ENCODE results near the gene SAMD13.

SAMD13 gene

DNA sequence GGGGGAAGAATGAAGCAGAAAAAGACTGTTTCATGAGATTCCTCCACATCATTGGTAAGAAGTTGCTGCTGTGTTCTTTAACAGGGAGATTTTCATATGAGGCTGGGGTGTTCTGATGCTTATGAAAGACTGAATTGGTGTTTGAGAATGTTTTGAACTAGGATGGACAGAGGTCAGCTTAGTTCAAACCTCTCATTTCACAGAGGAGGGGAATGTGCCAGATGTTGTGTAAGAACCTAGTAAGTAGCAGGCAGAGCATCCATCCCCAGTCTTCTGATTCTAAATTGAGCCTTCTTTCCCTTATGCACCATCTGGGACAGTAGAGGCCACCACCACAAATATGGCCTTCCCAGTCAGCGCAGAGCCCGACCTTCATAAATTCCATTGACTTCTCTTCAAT is 43.7 kb downstream of the SAMD13 start:
- DNase-seq (ENCODE audit: low read depth in 3 of 3) = no peak

DNA sequence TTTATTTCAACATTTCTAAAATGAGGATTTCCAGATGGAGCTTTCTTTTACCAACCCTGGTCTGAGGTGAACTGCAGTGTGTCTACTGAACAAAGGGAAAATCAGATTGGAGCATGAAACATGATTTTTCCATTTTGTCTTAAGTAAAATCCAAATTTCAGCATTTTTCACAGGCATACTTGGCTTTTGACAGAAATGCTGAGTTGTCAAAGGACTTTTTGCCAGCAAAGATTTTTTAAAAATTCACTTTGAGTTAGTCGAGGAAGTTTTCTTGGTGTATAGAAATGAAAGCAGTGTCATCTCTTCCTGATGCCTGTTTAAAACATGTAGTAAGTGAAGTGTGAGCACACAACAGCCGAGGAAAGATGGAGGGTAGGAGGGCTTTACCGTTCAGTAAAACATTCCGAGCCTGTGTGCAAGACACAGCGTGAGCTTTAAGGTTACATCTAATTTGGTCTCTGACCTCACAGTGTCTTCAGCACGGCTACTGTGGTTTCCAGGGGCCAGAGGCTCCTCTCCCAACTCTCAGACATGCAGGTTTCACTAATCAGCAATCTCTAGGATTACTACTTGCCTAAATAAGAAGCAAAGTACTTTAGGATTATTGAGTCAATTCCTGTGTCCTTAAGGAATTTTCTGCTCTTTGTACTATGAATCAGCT is 45.9 kb downstream of the SAMD13 start:
- DNase-seq (ENCODE audit: low read depth in 3 of 3) = no peak

DNA sequence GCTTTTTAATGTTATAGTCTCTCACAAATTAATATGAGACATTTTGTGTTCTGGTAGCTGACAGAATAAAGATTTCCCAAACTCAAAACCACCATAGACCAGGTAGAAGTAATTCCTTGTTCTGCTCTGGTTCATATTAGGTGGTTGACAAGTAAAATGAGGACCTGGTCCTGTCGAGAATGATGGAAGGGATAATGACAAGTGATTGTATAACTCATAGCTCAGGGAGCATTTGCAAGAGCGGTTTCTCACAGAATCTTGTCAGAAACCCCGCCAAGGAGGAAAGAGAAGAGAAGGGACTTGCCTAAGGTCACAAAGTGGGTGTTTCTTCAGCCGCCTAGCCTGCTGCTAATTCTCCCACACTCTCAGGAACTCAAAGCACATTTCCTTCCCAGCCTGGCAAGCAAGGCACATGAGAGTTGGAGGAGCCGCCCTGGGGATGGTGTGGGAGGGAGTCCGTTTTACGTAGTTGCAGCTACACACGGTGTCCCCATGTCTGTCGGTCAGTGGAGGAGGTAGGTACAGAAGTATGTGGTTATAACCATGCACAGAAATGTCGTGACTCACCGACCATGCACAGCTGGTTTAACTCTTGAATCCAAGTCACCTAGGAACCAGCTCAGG is 46.5 kb downstream of the SAMD13 start:
- DNase-seq (ENCODE audit: low read depth in 3 of 3) = no peak

DNA sequence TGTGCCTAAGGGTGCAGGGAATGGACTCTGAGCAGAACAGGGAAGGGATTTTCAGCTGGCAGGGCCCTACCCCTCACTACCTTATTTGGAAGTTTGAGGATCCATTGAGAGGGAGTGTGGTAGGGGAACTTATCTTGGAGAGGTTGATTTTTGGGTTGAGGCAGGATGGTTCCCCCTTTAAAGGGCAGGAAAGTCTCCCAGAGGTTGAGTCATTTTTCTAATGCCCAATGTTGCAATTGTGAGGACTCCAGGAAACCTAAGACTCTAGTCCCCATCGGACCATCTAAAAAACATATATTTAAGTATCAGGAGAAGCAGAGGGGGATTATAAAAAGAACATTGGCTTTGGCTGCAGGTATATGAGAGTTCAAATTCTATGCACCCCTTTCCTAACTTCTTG is 47.3 kb downstream of the SAMD13 start:
- no peak for DNase-seq (ENCODE audit: low read depth in 3 of 3)

DNA sequence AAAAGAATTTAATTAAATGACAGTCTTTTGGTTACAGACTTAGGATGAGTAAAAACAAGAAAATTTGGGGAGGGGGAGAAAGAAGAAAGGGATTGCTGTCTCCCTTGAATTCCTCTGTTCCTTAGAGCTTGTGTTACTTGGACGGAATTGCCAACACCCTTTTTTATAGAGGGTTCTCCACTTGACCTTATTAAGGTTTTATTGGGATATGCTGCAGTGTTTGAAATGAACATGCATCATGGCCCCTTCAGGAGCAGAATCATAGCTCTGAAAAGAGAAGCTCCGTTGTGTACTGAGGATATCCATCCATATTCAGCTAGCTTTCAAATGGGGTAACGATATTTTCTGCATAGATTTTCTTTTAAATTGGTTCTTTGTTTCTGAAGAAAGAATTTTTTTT is 48.6 kb downstream of the SAMD13 start:
- no peak for DNase-seq (ENCODE audit: low read depth in 3 of 3)

DNA sequence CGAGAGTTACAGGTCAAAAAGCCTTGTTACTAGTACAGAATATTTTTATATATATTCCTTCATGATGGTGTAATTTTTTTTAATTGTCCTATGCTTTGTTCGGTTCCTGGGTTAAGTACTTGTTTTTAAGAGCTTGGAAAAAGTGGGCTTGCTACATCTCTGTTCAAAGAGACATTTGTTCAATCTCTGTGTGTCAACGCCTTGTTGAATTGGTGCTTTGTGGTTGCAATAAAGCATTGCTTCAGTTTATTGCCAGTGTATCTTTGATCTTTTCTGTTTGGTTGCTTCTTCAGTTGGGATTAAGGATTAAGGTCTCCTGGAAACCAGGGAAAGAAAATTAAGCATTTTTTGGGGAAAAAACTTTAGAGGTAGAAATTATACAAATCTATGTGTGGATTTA is 49.0 kb downstream of the SAMD13 start:
- no peak for DNase-seq (ENCODE audit: low read depth in 3 of 3)

DNA sequence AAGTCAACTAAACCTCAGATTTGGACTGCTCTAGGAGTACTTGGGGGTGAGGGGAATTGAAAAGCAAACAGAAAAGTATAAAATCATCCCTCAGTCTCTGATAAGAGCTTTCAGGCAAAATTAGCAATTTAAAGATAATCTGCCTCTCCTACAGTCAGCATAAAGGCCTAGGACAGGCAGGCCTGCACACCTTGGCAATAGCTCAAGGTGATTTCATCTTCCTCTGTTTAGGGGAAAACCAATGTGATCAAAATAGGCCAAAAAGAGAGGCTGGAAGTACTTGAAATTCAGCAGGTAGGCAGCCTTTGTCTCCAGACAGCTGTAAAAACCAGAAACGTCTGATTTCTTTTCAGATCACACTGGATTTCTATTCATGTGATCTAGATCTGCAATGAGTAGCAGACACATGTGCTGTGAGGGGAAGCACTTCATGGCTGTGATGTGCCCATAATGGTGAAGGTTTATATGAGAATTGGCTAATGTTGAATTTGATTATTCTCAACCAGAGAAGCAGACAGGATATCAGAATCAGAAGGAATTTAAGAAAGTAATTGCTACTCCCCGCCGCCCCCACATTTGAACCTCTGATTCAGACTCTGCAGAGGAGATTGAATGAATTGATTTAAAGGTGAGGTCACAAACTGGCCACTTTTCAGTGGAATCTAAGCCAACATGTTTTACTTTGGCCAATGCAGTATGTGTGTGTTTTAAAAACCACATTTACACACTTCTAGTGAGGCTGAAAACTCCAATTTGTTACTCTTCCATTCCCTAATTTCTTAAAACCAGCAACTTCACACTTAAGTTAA is 51.0 kb downstream of the SAMD13 start:
- DNase-seq (ENCODE audit: low read depth in 3 of 3) = no peak

DNA sequence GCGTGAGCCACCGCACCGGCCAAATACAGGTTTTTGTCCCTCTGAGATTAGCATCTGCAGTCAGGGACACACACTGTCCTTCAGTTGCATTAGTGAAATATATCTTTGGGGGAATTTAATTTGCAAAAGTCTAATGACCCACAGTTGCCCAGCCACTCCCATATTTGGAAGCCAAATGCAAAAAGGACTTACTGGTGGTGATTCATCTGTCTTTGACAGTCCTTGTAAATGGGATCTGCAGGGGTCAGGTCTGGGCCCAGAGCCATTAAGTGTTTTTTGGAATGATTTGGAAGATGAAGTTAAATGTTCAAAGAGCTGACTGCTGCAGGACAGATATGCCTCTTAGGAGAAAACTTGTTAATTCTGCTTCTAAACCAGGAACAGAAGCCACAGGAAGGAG is 52.2 kb downstream of the SAMD13 start:
- no peak for DNase-seq (ENCODE audit: low read depth in 3 of 3)

DNA sequence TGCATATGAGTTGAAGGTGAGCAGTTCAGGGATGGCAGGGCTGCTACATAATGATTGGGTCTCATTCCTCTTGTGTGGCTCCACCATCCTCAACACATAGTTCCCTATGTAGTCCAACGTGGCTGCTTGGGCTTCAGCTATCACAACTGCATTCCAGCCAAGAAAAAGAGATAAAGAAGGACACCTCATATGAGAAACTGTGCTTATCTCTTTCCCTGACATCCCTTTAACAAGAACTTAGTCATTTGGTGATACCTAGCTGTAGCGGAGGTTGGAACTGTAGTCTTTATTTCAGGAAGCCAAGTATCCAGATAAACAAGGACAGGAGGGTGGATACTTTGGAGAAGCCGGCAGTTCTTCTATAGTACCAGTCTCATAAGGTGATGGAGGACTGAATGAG is 54.0 kb downstream of the SAMD13 start:
- DNase-seq (ENCODE audit: low read depth in 3 of 3) = no peak

DNA sequence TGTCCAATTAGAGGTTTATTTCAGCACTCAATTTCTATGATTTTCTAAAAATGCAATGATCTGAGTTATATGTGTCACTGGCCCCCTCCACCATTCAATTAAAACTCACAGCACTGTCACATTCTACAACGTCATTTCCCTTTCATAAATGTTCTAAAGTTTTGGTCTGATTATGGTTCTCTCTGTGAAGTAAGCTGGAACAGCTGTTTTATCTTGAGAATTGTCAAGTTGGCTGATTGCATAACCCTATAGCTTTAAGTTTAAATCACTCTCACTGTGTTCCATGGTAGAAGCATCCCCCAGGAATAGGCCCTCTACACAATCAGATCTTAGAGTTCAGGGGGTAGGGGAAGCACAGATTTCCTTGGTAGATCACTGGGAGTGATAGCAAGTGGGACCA is 55.4 kb downstream of the SAMD13 start:
- no peak for DNase-seq (ENCODE audit: low read depth in 3 of 3)

DNA sequence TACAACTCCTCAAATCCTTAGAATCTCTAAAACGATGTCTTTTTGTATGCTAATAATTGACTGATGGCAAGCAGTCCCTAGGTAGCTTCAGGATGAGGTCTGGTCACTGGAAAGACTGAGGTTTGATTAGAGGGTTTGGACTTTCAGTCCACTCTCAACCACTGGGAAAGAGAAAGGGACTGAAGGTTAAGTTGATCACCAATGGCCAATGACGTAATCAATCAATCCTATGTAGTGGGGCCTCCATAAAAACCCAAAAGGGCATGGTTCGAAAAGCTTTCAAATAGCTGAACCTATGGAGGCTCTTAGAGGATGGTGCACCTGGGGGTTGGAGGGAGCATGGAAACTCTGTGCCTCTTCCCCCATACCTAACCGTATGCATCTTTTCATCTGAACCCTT is 57.2 kb downstream of the SAMD13 start:
- DNase-seq (ENCODE audit: low read depth in 3 of 3) = no peak

DNA sequence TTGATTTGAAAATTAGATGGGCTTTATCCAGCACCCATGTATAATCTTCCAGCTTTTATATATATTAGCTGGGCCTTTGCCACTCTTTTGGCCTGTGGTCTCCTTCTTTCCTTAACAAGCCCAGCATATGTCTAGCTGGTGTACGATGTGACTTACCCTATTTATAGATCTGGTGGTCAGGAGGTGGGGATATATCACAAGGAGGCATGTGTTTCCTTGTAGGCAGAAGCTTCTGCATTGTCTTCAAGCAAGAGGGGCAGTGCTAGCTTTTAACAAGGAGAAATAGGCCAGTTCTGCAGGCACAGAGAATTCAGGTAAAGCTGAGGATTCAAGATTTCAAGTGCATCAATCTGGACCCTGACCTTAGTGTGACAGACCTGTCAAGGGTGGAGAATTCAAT is 58.8 kb downstream of the SAMD13 start:
- no peak for DNase-seq (ENCODE audit: low read depth in 3 of 3)

DNA sequence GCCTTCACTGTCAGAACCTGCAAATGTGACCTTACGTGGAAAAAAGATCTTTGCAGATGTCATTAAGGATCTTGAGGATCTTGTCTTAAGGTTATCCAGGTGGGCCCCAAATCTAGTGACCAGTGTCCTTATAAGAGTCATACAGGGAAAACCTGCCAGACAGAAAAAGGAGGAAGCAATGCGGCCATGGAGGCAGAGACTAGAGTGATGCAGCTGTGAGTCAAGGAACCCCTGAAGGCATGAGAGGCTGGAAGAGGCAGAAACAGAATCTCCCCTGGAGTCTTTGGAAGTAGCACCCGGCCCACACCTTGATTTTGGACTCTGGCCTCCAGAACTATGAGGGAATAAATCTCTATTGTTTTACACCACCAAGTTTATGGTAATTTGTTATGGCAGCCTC is 60.3 kb downstream of the SAMD13 start:
- DNase-seq (ENCODE audit: low read depth in 3 of 3) = no peak

DNA sequence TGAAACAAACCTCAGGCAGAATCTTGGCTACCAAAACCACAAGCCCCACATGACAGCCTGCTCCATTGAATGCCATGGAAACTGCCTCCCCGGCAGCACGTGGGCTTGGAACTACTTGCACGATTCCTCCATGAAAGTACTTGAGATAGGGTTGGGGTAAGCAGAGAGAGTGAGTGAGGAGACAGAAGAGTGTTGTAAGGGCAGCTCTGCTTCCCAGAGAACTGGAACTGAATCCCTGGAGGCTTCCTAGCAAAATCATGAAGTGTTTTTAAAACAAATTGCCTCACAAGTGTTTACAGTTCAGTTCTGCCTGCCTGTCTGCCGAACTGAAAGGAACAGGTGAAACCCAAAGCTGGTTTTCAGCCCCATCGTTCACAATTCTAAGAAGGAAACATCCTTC is 61.5 kb downstream of the SAMD13 start:
- no peak for DNase-seq (ENCODE audit: low read depth in 3 of 3)

DNA sequence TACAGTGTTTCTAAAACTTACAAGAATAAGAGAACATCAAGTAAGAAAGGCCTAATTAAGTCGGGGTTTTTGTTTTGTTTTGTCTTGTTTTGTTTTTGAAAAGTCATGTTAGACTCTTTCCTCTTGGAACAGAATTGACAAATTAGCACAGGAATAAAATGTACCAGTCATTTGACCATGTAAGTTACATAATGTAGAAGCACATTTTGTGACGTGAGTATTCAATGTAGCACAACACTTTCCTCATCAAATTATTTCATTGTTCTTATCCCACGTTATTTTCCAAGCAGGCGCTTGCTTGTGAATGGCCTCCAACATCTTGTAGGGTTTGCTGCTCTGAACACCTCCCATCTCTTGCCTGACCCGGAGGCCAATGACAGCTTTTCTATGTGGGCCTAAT is 62.1 kb downstream of the SAMD13 start:
- no peak for DNase-seq (ENCODE audit: low read depth in 3 of 3)

DNA sequence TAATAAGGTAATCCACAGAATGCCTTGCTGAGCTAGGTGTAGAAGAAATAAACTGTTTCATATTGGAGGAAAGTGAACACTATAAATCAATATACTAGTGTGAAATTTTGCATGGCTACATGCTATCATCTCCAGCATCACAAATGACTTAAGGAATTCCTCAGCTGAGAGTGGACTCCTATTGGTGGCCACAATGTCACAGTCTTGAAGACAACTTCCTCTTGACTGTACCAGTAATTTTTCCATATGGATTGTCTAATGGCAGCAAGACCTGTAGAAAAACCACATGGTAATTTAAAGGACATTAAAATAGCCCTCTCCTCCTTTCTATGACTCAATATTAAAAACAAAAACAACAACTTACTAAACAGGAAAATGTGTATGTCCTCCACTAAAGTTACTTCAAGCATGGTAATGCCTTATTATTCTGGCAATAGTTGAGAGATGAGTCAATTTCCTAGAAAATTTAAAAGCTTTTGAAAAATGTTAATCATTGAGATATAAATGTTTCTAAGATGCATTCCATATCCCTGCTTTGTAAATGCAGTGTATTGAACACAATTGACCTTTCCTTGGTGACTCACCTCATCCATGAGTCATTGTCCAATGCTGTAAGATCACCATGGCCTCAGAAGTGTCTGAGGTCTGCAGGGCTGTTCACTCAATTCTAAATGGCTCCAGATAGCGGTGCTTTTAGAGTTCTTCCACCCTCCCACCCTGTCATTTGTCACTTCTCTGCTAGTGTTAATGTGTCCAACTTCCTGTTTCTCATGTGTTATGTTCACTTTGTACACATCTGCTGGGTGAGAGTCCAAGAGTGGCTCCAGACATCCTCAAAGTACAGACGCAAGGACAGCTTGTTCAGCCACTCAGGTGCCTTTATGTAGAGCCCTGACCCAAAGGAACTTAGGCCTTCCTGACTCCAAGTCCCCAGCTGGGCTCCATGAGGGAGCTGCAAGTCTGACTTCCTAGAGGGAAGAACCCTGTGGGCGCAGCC is 64.0 kb downstream of the SAMD13 start:
- DNase-seq (ENCODE audit: low read depth in 3 of 3) = no peak

DNA sequence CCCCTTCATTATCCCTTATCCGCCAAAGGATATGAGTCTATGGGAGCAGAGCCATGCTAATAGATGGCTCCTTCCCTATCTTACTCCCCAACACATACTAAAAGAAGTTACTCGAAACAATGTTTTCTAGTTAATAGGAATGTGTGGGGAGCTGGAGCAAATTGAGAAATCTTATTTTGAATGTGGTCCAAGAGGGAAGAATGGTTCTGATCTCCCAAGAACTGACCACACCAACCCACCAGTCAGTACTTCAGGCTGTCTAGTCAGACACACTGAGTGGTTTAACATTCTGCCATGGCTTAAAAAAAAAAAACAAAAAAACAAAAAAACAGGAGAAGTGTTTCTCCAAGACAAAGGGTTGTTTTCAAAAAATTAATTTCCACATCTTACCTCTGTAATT is 65.3 kb downstream of the SAMD13 start:
- no peak for DNase-seq (ENCODE audit: low read depth in 3 of 3)

DNA sequence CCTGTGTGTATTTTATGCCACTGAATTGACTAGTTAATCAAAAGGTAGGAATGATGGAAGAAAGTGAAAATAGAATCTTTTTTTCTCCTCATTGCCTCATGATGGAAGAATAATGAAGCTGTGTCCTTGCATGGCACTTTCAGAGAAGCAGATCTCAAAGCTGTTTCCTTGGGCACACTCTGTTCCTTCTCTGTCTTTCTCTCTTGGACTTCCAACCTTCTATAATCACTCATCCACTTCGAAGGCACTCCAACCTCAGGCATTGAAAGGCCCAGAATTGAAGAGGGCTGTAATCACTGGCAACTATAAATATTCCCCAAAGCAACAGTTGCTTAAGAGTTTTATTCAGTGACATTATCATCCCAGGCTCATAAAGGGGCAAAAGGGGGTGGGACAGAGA is 65.7 kb downstream of the SAMD13 start:
- DNase-seq (ENCODE audit: low read depth in 3 of 3) = no peak

DNA sequence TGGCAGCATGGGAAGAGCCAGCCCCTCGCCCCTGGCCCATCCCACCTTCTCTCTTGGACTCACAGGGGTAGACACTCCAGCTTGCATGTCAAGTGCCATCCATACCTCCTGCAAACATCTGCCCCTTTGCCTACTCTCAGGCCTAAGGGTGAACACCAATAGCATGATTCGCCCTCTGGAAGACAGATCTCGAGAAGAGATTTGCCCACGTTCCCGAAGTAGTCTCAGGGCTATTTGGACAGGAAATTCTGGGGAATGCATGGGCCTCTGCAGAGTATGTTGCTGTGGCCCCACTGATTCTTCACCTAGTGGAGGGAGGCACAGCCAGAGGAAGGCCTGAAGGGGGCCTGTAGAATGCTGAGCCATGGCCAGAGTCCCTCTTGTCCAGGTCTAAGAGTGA is 66.9 kb downstream of the SAMD13 start:
- DNase-seq (ENCODE audit: low read depth in 3 of 3) = no peak

DNA sequence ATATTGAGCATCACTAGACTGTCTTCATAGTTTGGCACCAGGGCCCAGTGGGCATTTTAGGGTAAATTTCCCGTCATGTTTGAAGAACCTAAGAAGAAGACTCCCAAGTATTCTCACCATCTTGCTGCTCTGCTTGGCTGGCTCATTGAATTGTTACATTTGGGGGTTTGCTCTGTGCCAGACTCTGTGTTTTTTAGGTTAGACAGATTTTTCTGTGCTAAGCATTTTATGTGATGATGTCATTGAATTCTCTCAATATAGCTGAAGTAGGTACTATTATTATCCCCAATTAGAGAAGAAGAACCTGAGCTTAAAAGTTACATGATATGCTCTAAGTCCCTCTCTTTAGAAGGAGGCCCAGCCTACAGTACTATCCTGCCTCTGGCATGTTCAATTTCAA is 68.8 kb downstream of the SAMD13 start:
- no peak for DNase-seq (ENCODE audit: low read depth in 3 of 3)

DNA sequence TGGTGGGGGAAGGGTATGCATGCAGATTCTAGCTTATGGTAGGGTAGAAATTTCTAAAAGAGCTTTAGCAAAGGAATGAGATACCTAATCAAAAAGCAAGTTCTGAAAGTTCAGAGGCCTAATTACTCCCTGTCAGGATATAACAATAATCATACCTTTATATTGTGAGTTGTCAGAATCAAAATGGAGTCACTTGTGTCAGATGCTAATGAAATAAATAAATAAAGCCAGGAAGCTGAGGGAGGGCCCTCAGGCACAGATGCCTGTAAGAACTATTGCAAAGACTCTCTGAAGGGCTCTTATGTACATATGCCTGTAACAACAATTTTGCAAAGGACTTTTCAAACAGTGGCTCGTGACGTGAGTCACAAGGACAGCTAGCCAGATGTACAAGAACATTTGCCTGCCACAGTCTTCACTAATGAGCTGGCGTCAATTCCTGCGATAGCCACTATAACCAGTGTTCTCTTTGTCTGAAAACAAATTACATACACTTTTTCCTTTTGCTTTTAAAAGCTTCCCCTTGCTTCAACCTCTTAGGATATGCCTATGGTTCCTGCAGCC is 69.4 kb downstream of the SAMD13 start:
- DNase-seq (ENCODE audit: low read depth in 3 of 3) = no peak
